Dermis microvascular lymphatic vessel endothelial cell (primary cell): ENCODE results near the gene ACTR2. TPM values are rescaled to one million over a fixed set of nuclear protein-coding genes. Genes with fewer than 3 reads are reported as not detected.
"Not testable (repeated sequence)": the region's sequence is repeated elsewhere in the genome, so short reads cannot be mapped to it uniquely, and the experiment has no call there.

Experiments used
- DNase-seq, 2 donors: peaks; one replicate each; pipeline versions ENCODE4 v3.0.0 to v3.0.0-alpha.2; 2010; ENCODE audit warnings: low read depth in 2 of 2
- total RNA-seq: library from RNA; depleted of rRNA; stranded (reverse); fragments of >200 nt; gene quantifications from 2 replicates; pipeline ENCODE4 v1.2.1, GENCODE V29; 2014

The ACTR2 gene
- total RNA-seq, 1 donor from 2014 or later: 95.9 TPM

DNA sequence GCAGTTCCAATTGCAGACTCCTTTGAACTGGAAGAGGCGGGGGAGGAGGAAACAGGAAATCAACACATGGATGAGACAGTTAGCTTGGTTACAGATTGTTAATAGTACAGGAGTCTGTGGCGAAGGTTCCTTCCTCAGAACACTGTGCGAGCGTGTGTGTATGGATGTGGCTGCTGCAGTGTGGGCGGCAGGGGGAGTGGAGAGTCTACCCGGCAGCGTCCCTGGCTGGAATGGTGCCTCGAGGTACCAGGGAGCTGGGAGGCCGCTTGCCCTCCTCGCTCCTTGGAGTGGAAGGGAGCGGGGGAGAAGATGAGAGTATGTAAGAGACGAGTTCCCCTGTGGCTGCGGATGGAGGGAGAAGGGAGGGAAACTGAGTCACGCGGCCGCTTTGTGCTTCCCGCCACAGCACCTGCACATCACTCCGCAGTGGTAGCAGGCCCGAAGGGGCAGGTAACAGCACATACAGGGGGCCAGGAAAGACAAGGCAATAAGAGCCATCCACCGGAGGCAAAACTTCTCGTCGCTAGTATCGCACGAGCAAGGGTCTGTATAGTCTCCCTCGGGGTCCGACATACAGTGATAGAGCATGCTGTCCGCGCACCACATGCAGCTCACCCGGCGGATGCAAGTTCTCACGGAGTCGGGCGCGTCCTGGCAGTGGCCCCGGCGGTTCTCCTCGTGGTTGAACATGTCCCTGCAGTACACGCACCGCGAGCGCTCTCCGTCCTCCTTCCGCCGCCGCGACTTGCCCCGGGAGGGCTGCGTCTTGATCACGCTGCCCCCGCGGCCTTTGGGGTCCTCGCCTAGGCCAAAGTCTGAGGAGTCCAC is 85.7 kb downstream of the ACTR2 start:
- DNase-seq: no peak

DNA sequence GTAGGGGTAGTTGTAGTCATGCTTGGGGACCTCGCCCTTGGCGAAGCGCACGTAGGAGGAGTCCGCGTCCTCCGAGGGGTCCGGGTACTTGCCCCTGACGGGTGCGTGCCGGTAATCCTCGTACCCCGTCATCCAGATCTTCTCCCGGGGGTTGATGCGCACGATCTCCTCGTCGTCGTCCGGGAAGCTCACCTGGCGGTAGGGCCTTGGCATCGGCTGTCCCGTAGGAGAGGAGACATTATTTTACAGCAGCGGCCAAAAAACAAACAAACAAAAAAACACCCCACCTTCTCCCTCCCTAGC is 86.3 kb downstream of the ACTR2 start:
- no peak for DNase-seq

DNA sequence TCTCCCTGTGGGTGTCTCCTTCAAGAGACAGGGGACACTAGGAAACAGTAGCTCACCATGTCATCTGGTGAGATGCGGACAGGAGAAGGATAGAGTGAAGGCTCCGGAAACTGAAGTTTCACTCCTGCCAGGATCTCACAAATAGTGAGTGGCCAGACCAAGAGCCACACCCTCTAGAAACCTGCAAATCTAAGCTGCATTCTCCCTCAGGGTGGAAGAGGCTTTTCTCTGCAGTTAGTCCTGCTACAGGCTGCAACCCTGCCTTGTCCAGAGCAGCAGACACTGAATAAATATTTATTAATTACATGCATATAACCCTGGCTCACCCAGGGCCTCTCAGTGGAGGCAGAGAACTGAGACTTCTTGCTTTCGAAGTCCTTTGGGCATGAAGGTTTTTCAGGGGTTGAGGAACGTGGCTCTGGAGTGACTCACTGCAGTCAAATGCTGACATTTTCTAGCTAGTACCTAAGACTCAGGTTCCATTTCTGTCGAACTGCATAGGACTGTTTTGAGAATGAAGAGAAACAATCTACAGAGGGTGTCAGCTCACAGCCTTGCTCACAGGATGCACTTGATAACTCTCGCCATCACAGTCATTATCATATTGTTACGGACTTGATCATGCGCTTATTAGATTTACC is 87.3 kb downstream of the ACTR2 start:
- DNase-seq: no peak

DNA sequence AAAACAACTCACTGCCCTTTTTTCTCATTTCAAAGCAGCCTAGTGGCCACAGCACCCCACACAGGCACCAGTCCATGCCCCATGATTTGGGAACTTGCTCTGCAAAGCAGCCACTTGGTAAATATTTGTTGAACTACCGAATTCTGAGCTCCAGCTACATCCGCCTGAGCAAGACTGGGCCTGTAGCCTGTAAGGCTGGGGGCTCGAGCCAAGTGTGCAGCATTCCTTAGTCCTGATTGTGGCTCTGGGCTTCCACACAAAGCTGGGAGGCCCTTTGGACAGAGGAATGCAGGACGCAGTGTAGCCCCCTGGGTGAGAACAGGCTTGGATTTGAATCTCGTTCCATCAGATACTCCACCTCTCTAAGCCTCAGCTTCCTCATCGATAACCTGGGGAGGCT is 88.4 kb downstream of the ACTR2 start:
- DNase-seq: no peak

DNA sequence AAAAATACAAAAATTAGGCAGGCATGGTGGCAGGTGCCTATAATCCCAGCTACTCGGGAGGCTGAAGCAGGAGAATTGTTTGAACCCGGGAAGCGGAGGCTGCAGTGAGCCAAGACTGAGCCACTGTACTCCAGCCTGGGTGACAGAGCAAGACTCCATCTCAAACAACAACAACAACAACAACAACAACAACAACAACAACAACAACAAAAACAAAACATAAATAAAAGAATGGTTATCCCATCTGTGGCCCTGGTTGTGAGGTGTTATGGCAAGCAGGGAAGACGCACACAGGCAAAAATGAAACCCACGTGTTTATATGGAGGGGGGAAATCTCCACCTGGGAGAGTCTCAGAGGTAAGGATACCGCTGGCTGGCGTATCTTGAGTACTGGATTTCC is 89.7 kb downstream of the ACTR2 start:
- DNase-seq: not testable (repeated sequence)

DNA sequence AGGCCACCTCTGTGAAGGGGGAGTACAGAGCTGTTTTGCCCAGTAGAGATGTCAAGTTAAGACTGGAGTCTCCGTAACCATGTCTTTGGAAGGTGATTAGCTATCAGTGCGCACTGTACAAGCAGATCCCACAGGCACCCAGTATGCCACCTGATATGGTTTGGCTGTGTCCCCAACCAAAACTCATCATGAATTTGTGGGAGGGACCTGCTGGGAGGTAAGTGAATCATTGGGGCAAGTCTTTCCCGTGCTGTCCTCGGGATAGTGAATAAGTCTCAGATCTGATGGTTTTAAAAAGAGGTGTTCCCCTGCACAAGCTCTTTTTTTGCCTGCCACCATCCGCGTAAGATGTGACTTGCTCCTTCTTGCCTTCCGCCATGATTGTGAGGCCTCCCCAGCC is 90.2 kb downstream of the ACTR2 start:
- no peak for DNase-seq

DNA sequence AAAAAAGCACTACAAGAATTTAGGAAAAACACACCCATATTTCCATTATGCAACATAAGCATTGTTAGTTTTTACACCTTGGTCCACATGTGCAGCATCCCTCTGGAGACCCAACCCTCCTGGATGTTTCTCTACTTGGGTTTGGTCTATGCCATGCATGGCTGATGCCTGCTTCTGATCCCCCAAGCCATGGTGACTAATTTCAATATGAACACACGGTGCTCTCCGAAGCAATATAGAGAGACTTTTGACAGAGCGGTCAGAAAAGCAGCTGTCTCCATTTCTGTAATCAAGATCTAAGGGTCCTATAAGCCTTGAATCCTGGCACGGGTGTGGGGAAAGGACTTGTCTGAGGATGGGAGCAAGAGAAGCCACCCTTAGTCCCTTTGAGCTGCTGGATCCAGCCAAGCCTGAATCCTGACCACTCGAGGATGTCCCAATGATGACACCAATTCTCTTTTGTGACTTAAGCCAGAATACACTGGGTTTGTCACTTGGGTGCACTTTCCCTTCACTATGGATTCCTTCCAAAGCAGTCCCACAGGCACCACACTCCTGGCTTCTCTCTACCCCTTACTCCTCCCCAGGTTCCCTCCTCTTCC is 91.5 kb downstream of the ACTR2 start:
- no peak for DNase-seq

DNA sequence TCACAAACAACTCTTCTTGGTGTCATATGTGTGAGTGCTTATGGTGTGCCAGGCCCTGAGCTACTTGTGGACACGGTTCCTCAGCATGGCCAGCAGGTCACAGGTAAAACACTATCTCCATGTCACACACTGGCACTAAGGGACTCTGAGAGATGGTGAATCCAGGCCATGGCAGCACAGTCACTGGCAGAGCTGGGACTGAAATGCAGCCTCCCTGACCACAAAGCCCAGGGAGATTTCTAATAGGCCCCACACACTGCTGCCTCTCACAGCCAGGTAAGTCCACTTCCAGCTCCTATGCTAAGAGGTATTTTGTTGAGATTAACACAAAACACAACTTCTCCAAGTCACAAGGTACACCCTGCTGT is 92.0 kb downstream of the ACTR2 start:
- no peak for DNase-seq

DNA sequence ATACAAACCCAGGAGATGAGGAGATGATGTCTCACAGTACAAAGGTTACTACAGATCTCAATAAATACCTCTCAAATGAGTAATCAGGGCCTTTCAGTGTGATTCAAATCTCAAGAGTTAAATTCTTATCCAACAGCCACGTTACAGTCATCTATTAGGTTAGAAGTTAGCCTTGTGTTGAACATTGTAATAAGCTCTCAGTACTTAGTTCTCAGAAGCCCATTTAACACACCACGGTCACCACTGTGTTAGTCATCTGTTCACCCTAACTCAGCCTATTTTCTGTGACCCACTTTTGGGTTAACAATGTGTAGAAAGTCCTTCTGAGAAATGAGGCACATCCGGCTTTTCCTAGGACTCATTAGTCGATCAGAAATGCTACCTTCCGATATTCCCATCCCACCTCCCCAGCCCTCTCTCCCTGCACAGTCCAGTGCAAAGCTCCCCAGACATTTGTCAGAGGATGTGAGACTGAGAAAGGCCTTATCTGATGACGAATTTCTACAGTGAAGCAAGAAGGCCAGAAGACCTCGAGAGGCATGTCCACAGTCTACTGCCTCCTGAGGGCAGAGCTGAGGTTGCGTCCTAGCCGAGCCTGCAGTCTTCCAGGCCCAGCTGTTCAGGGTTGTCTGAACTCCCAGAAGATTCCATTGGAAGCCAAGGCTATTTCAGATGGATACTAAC is 92.6 kb downstream of the ACTR2 start:
- DNase-seq: peak in 1 of 2 donors; percentile 15

Other genes starting within 250 kb of the ACTR2 start
- gene SLC1A4, start 238.4 kb upstream of the ACTR2 start, total RNA-seq: 16.3 and 16.6 TPM in 2 replicates
- 37.2 and 45.6 TPM in 2 replicates for gene CEP68, start 171.4 kb upstream of the ACTR2 start, total RNA-seq
- 69.3 and 81.7 TPM in 2 replicates for gene RAB1A, start 97.7 kb upstream of the ACTR2 start, total RNA-seq
- gene SPRED2, start 204.8 kb downstream of the ACTR2 start, total RNA-seq: 1.5 and 3.0 TPM in 2 replicates